ENCODE measurements around the gene SOX18. TPM values are rescaled to one million over a fixed set of nuclear protein-coding genes. Genes with fewer than 3 reads are reported as not detected.

Gene SOX18
- total RNA-seq, result 1 to 10 TPM; 1.1 to 7.3 (median 4.3) TPM

DNA sequence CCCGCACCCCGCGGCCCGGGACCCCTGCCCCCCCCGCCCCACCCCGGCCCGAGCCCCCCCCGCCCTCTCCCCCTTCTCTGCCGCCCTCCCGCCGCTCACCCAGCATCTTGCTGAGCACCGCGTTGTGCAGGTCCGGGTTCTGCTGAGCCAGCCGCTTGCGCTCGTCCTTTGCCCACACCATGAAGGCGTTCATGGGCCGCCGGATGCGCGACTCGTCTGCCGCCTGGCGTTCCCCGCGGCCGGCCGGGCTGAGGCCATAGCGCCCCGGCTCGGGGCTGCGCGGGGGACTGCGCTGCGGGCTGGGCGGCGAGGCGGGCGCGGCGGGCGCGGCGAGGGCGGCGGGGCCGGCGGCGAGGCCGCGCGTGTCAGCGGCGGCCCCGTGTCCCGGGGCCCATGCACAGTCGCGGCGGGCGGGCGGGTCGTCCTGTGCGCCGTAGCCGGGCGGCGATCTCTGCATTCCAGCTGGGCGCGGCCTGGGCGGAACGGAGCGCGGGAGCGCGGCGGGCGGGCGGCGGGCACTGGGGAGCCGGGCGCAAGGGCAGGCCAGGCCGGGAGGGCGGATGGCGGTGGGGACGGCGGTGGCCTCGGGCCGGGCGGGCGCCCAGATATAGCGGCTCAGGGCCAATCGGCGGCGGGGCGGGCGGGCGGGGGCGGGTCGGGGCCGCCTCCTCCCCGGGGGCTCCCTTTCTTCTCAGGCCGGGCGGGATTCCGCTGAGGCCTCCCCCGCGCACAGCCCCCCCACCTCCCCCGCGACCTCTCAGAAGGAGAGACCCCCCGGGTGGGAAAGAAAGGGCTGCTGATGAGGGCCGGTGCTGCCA lies at the start of gene SOX18:
SOX18 (minus strand) TSS at position 580 of the 818 bp plus-strand sequence; CDS start at position 457, 123 bp downstream.
- 0% methylated on average over 5 to 21 of the region's 111 CpGs for WGBS, 2 donors
- no peak for TF ChIP-seq POLR2A (IDR thresholded peaks at IDR 0.05)
- TF ChIP-seq, protein P1, sequence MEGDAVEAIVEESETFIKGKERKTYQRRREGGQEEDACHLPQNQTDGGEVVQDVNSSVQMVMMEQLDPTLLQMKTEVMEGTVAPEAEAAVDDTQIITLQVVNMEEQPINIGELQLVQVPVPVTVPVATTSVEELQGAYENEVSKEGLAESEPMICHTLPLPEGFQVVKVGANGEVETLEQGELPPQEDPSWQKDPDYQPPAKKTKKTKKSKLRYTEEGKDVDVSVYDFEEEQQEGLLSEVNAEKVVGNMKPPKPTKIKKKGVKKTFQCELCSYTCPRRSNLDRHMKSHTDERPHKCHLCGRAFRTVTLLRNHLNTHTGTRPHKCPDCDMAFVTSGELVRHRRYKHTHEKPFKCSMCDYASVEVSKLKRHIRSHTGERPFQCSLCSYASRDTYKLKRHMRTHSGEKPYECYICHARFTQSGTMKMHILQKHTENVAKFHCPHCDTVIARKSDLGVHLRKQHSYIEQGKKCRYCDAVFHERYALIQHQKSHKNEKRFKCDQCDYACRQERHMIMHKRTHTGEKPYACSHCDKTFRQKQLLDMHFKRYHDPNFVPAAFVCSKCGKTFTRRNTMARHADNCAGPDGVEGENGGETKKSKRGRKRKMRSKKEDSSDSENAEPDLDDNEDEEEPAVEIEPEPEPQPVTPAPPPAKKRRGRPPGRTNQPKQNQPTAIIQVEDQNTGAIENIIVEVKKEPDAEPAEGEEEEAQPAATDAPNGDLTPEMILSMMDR (IDR thresholded peaks at IDR 0.05), result no peak
- no peak within 1 kb of the TSS for H3K4me3 ChIP-seq (ENCODE audit: low read depth, poor library complexity, severe bottlenecking)
- intact Hi-C loops (cut with DNase I; ENCODE audit: low total_unique reads), result no loop called here
- DNase-seq (ENCODE audit: low spot score in 2 of 2), result no peak

DNA sequence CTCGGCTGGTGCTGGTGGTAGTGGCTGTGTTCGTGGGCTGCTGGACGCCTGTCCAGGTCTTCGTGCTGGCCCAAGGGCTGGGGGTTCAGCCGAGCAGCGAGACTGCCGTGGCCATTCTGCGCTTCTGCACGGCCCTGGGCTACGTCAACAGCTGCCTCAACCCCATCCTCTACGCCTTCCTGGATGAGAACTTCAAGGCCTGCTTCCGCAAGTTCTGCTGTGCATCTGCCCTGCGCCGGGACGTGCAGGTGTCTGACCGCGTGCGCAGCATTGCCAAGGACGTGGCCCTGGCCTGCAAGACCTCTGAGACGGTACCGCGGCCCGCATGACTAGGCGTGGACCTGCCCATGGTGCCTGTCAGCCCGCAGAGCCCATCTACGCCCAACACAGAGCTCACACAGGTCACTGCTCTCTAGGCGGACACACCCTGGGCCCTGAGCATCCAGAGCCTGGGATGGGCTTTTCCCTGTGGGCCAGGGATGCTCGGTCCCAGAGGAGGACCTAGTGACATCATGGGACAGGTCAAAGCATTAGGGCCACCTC lies 49.1 kb upstream of the SOX18 start:
- intact Hi-C loops (cut with DNase I; ENCODE audit: low total_unique reads), result no loop called here
- 93 to 96% methylated on average over 24 to 28 of the region's 28 CpGs for WGBS, 2 donors
- no peak for DNase-seq (ENCODE audit: low spot score in 2 of 2)
- H3K4me3 ChIP-seq (ENCODE audit: low read depth, poor library complexity, severe bottlenecking), result no peak overlapping the region
- TF ChIP-seq, protein P1 (IDR thresholded peaks at IDR 0.05), result no peak
- no peak for TF ChIP-seq POLR2A (IDR thresholded peaks at IDR 0.05)

DNA sequence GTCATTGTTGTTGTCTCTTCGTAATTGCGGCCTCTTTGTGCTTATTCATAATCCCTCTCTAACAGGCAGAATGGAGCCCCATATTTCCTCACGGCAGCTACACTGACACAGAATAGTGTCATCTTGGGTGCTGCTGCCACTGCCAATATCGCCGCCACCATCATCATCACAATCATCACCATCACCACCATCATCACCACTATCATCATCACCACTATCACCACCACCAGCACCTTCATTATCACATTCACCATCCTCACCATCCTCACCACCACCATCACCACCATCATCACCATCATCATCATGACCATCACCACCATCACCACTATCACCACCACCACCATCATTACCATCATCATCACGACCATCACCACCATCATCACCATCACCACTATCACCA lies 47.1 kb upstream of the SOX18 start:
- WGBS, 2 donors, result 84 to 93% methylated on average over 6 of the region's 6 CpGs
- TF ChIP-seq, protein P1 (IDR thresholded peaks at IDR 0.05), result no peak
- no peak for TF ChIP-seq POLR2A (IDR thresholded peaks at IDR 0.05)
- intact Hi-C loops (cut with DNase I; ENCODE audit: low total_unique reads), result no loop called here

DNA sequence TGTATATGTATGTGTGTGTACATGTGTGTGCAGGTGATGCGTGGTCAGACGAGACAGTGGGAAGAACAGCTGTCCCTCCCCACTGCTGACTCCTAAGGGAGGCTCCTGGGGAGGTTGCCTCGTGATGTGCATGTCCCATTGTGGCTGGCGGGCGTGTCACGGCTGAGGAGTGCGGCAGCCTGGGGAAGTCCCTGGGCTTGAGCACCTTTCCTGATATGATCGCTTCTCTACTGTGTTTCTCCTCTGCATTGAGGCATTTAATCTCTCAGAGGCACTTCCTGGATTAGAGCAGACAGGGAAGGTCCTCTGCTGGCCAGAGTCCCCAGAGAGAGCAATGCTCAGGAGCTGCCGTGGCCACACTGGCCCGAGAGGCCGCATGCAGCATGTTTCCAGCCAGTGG lies 46.5 kb upstream of the SOX18 start:
- TF ChIP-seq POLR2A (IDR thresholded peaks at IDR 0.05), result no peak
- TF ChIP-seq, protein P1 (IDR thresholded peaks at IDR 0.05), result no peak
- intact Hi-C loops (cut with DNase I; ENCODE audit: low total_unique reads), result no loop called here
- no peak overlapping the region for H3K4me3 ChIP-seq (ENCODE audit: low read depth, poor library complexity, severe bottlenecking)
- no peak for DNase-seq (ENCODE audit: low spot score in 2 of 2)
- 50 to 66% methylated on average over 11 of the region's 11 CpGs for WGBS, 2 donors

More for the DNA sequence above, 47.1 kb upstream of the SOX18 start:
- no peak for DNase-seq (ENCODE audit: low spot score in 2 of 2)
- no peak overlapping the region for H3K4me3 ChIP-seq (ENCODE audit: low read depth, poor library complexity, severe bottlenecking)

DNA sequence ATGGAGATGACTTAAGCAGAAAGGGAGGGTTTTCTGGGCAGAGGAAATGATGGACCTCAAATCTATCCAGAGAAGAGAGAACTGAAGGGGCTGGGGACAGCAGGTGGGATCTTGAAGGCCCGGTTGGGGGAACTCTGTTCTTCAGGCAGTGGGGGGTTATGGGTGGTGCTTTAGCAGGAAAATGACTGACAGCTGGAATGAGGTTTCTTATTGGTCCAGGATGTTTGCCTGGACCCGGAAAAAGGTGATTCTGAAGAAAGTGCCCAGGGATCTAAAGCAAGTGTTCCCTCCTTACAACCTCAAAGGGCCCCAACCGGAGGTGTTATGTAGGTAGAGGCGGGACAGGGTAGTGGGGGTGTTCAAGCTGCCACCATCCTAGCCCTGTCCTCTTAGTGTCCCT lies 46.0 kb upstream of the SOX18 start:
- DNase-seq (ENCODE audit: low spot score in 2 of 2), result no peak
- intact Hi-C loops (cut with DNase I; ENCODE audit: low total_unique reads), result no loop called here
- TF ChIP-seq POLR2A (IDR thresholded peaks at IDR 0.05), result no peak
- TF ChIP-seq, protein P1 (IDR thresholded peaks at IDR 0.05), result no peak
- no peak overlapping the region for H3K4me3 ChIP-seq (ENCODE audit: low read depth, poor library complexity, severe bottlenecking)
- 64 to 80% methylated on average over 4 of the region's 4 CpGs for WGBS, 2 donors

All from lower leg skin (tissue), 4 donors.